AG04449 (cell line): ENCODE measurements around the gene CTNNA3.
"Not testable (repeated sequence)": the region's sequence is repeated elsewhere in the genome, so short reads cannot be mapped to it uniquely, and the experiment has no call there.

Experiments
- CTCF ChIA-PET: fragments of 350-600 bp; formaldehyde crosslinking; extraction: SDS; loops from one replicate; lab custom pipeline; 2021; ENCODE audit warnings: antibody characterized with exemption; lab: Yijun Ruan, JAX
- POLR2A ChIA-PET: fragments of 400-600, 350-600 bp; formaldehyde crosslinking; extraction: SDS; loops from one replicate; lab custom pipeline; 2020; ENCODE audit warnings: antibody characterized with exemption, inconsistent platforms; lab: Yijun Ruan, JAX
- DNase-seq: peaks from one replicate; pipeline ENCODE4 v3.0.0-alpha.2; 2010; ENCODE audit warnings: low read depth, low spot score
- H3K4me3 ChIP-seq: 2 replicates; pipeline ENCODE4 v1.5.1; 2011; ENCODE audit warnings: low read depth, mild to moderate bottlenecking, control low read depth, low read length
- CTCF ChIP-seq: IDR thresholded peaks from one replicate; pipeline ENCODE4 v1.5.1; 2011; ENCODE audit warnings: mild to moderate bottlenecking, moderate library complexity, low read length, control low read depth, inconsistent platforms; ENCODE audit not compliant: insufficient read depth; ENCODE audit errors: missing control alignments

CTNNA3 gene

DNA sequence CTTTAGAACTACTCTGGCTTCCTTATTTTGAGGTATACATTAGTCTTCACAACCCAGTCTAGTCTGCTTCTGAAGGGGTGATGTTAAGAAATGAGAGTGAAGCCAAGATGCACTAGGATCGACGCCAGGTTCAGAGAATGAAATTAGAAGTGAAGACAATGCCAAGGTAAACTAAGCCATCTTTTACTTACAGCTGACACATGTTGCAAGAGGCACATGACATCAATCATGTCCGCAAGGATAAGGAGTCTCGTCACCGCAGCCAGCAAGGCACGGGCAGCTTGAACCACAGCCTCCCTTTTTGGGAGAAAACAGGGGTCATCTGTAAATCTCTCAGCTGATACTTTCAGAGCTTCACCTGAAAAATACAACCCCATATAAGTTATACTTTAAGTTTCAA is 156.7 kb downstream of the CTNNA3 start:
- CTCF ChIA-PET: interaction anchor here (1.8 kb wide), 1 partner anchor 18 kb away, joined by 5 read pairs; no protein-coding TSS in a partner anchor
- TF ChIP-seq CTCF: no peak
- POLR2A ChIA-PET: no interaction called here
- no peak overlapping the region for H3K4me3 ChIP-seq
- DNase-seq: no peak

DNA sequence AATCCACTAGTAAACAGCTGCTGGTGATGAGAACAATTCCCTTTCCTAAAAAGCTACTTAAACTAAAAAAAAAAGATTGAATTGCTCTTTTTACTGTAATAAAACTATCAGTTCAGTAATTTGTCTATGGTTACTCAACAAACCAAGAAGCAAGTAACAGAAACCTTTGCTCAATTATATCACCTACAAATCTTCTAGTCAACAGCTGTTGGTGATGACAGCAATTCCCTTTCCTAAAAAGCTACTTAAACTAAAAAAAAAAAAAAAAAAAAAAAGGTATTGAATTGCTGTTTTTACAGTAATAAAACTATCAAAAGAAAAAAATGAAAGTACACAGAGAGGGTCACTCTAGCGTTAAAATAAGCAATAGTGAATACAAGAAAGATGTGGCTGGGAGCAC is 158.1 kb downstream of the CTNNA3 start:
- no peak for DNase-seq
- TF ChIP-seq CTCF: no peak
- CTCF ChIA-PET: no interaction called here
- POLR2A ChIA-PET: no interaction called here
- no peak overlapping the region for H3K4me3 ChIP-seq

GRCh38 chr10:67533376-67533775 is 162.6 kb downstream of the CTNNA3 start:
- ChIA-PET CTCF (interaction anchor here (1.2 kb wide), 1 partner anchor 12 kb away, joined by 5 read pairs; no protein-coding TSS in a partner anchor), POLR2A (no interaction called here)
- no peak overlapping the region for H3K4me3 ChIP-seq
- no peak for TF ChIP-seq CTCF
- DNase-seq: no peak

GRCh38 chr10:67530990-67531389 is 165.0 kb downstream of the CTNNA3 start:
- CTCF ChIA-PET: interaction anchor here (1.7 kb wide), 1 partner anchor 8 kb away, joined by 5 read pairs; no protein-coding TSS in a partner anchor
- H3K4me3 ChIP-seq, DNase-seq, POLR2A ChIA-PET: not testable (repeated sequence)

DNA sequence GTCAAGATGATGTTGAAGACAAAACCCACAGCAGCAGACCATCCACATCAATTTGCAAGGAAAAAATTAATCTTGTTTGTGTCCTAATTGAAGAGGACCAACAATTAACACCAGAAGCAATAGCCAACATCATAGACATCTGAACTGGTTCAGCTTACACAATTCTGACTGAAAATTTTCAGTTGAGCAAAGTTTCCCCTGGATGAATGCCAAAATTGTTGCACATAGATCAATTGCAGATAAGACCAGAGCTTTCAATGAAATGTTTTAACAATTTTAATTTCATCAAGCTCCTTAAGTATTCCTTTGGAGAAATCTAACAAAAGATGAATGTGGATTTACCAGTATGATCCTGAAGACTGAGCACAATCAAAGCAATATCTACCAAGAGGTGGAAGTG is 168.6 kb downstream of the CTNNA3 start:
- H3K4me3 ChIP-seq: no peak overlapping the region
- ChIA-PET CTCF (interaction anchor here (1.1 to 1.3 kb wide), 2 partner anchors 9 to 10 kb away, joined by 3 to 6 read pairs; no protein-coding TSS in a partner anchor), POLR2A (no interaction called here)
- TF ChIP-seq CTCF: no peak
- no peak for DNase-seq

GRCh38 chr10:67521546-67521945 is 174.4 kb downstream of the CTNNA3 start:
- POLR2A ChIA-PET: no interaction called here
- DNase-seq: no peak
- H3K4me3 ChIP-seq: no peak overlapping the region
- TF ChIP-seq CTCF: no peak
- CTCF ChIA-PET: interaction anchor here (0.7 to 3.4 kb wide), 17 partner anchors 10 to 410 kb away, joined by 3 to 21 read pairs (median 5); no protein-coding TSS in a partner anchor

GRCh38 chr10:67520924-67521520 is 175.0 kb downstream of the CTNNA3 start:
- ChIA-PET POLR2A (no interaction called here), CTCF (interaction anchor here (0.7 to 3.4 kb wide), 17 partner anchors 10 to 258 kb away, joined by 3 to 21 read pairs (median 5); no protein-coding TSS in a partner anchor)
- DNase-seq: peak; percentile 5
- TF ChIP-seq CTCF: peak; percentile 74
- no peak overlapping the region for H3K4me3 ChIP-seq
